HEK293 (cell line): ENCODE results near the gene GPRC5D.

ENCODE experiments used
- CTCF ChIP-seq: fragments of 450-650 bp; formaldehyde crosslinking; IDR thresholded peaks from 2 replicates; pipeline ENCODE4 v1.5.1; 2016; ENCODE audit warnings: missing biosample characterization, missing genetic modification characterization
- HOXA7 ChIP-seq: sonication (generic); formaldehyde crosslinking; IDR thresholded peaks from 2 replicates; pipeline ENCODE4 v1.8.1; 2022; ENCODE audit warnings: missing genetic modification reagents, borderline replicate concordance
- KLF1 ChIP-seq: fragments of 450-650 bp; formaldehyde crosslinking; IDR thresholded peaks from 2 replicates; pipeline ENCODE4 v1.5.1; 2016; ENCODE audit warnings: missing biosample characterization, missing genetic modification characterization
- MZF1 ChIP-seq: fragments of 450-650 bp; formaldehyde crosslinking; IDR thresholded peaks from 2 replicates; pipeline ENCODE4 v1.5.1; 2017; ENCODE audit warnings: missing biosample characterization, missing genetic modification characterization, borderline replicate concordance
- OSR2 ChIP-seq: fragments of 450-650 bp; formaldehyde crosslinking; IDR thresholded peaks from 2 replicates; pipeline ENCODE4 v1.5.1; 2016; ENCODE audit warnings: missing biosample characterization, missing genetic modification characterization
- PRDM4 ChIP-seq: fragments of 450-650 bp; formaldehyde crosslinking; IDR thresholded peaks from 2 replicates; pipeline ENCODE4 v1.5.1; 2017; ENCODE audit warnings: missing biosample characterization, missing genetic modification characterization
- SALL2 ChIP-seq: fragments of 450-650 bp; formaldehyde crosslinking; IDR thresholded peaks from 2 replicates; pipeline ENCODE4 v1.5.0; 2017; ENCODE audit warnings: missing biosample characterization, mild to moderate bottlenecking, missing genetic modification characterization, borderline replicate concordance
- SCRT2 ChIP-seq: fragments of 450-650 bp; formaldehyde crosslinking; IDR thresholded peaks from 2 replicates; pipeline ENCODE4 v1.5.1; 2016; ENCODE audit warnings: missing biosample characterization, missing genetic modification characterization
- TCF7L2 ChIP-seq: IDR thresholded peaks from 2 replicates; pipeline ENCODE4 v1.6.1; 2011; ENCODE audit warnings: low read depth, mild to moderate bottlenecking, inconsistent platforms, low read length, moderate library complexity, borderline replicate concordance
- TRIM28 ChIP-seq: IDR thresholded peaks from 2 replicates; pipeline ENCODE4 v1.6.1; 2011; ENCODE audit warnings: low read length, control low read depth, borderline replicate concordance
- ZBTB7A ChIP-seq: fragments of 450-650 bp; formaldehyde crosslinking; IDR thresholded peaks from 2 replicates; pipeline ENCODE4 v1.5.1; 2016; ENCODE audit warnings: low read depth, missing biosample characterization, missing genetic modification characterization
- ZBTB8A ChIP-seq: fragments of 450-650 bp; formaldehyde crosslinking; IDR thresholded peaks from 2 replicates; pipeline ENCODE4 v1.5.1; 2016; ENCODE audit warnings: missing biosample characterization, missing genetic modification characterization
- ZNF10 ChIP-seq: fragments of 450-650 bp; formaldehyde crosslinking; IDR thresholded peaks from 2 replicates; pipeline ENCODE4 v1.5.1; 2017; ENCODE audit warnings: missing biosample characterization, missing genetic modification characterization
- ZNF184 ChIP-seq: fragments of 450-650 bp; IDR thresholded peaks from 2 replicates; pipeline ENCODE4 v1.5.1; 2018; ENCODE audit warnings: missing biosample characterization, mild to moderate bottlenecking, missing genetic modification characterization
- ZNF274 ChIP-seq, 2 experiments: fragments of 200-500 bp in 1 of 2; fragments of 450-650 bp in 1 of 2; sonication (Bioruptor generic) in 1 of 2; formaldehyde crosslinking in 1 of 2; IDR thresholded peaks; 2 replicates each; pipeline versions ENCODE4 v1.5.1 to v1.6.1; 2014 to 2016; ENCODE audit warnings: borderline replicate concordance in 1 of 2, inconsistent platforms in 1 of 2, low read length in 1 of 2, missing biosample characterization in 1 of 2, missing genetic modification characterization in 1 of 2
- ZNF354C ChIP-seq: fragments of 450-650 bp; formaldehyde crosslinking; IDR thresholded peaks from 2 replicates; pipeline ENCODE4 v1.5.1; 2016; ENCODE audit warnings: missing biosample characterization, missing genetic modification characterization, low read depth, borderline replicate concordance
- ZNF426 ChIP-seq: fragments of 450-650 bp; formaldehyde crosslinking; IDR thresholded peaks from 2 replicates; pipeline ENCODE4 v1.5.1; 2017; ENCODE audit warnings: missing biosample characterization, missing genetic modification characterization, mild to moderate bottlenecking, inconsistent platforms, moderate library complexity
- ZNF510 ChIP-seq: fragments of 450-650 bp; formaldehyde crosslinking; IDR thresholded peaks from 2 replicates; pipeline ENCODE4 v1.5.1; 2018; ENCODE audit warnings: mild to moderate bottlenecking, missing genetic modification characterization, missing biosample characterization; ENCODE audit not compliant: insufficient replicate concordance
- ZNF514 ChIP-seq: fragments of 450-650 bp; formaldehyde crosslinking; IDR thresholded peaks from 2 replicates; pipeline ENCODE4 v1.5.1; 2016; ENCODE audit warnings: missing biosample characterization, missing genetic modification characterization
- ZNF561 ChIP-seq: fragments of 450-650 bp; IDR thresholded peaks from 2 replicates; pipeline ENCODE4 v1.5.1; 2018; ENCODE audit warnings: missing biosample characterization, missing genetic modification characterization, borderline replicate concordance
- ZNF624 ChIP-seq: fragments of 450-650 bp; formaldehyde crosslinking; IDR thresholded peaks from 2 replicates; pipeline ENCODE4 v1.5.1; 2017; ENCODE audit warnings: missing biosample characterization, missing genetic modification characterization
- ZNF629 ChIP-seq: fragments of 450-650 bp; formaldehyde crosslinking; IDR thresholded peaks from 2 replicates; pipeline ENCODE4 v1.5.1; 2017; ENCODE audit warnings: missing biosample characterization, missing genetic modification characterization
- ZNF692 ChIP-seq: fragments of 450-650 bp; formaldehyde crosslinking; IDR thresholded peaks from 2 replicates; pipeline ENCODE4 v1.5.1; 2016; ENCODE audit warnings: missing biosample characterization, missing genetic modification characterization
- ZXDB ChIP-seq: fragments of 450-650 bp; formaldehyde crosslinking; IDR thresholded peaks from 2 replicates; pipeline ENCODE4 v1.5.1; 2016; ENCODE audit warnings: missing biosample characterization, missing genetic modification characterization
- TF ChIP-seq, protein P1 (sequence below): sonication (generic); formaldehyde crosslinking; IDR thresholded peaks from 2 replicates; pipeline ENCODE4 v1.8.1; 2022; ENCODE audit warnings: mild to moderate bottlenecking, moderate library complexity, missing genetic modification reagents
- TF ChIP-seq, protein P2 (sequence below): fragments of 450-650 bp; formaldehyde crosslinking; IDR thresholded peaks from 2 replicates; pipeline ENCODE4 v1.5.0; 2017; ENCODE audit warnings: missing biosample characterization, missing genetic modification characterization, borderline replicate concordance
- TF ChIP-seq, protein P3 (sequence below): fragments of 450-650 bp; formaldehyde crosslinking; IDR thresholded peaks from 2 replicates; pipeline ENCODE4 v1.5.1; 2016; ENCODE audit warnings: missing biosample characterization, missing genetic modification characterization

GPRC5D gene

DNA sequence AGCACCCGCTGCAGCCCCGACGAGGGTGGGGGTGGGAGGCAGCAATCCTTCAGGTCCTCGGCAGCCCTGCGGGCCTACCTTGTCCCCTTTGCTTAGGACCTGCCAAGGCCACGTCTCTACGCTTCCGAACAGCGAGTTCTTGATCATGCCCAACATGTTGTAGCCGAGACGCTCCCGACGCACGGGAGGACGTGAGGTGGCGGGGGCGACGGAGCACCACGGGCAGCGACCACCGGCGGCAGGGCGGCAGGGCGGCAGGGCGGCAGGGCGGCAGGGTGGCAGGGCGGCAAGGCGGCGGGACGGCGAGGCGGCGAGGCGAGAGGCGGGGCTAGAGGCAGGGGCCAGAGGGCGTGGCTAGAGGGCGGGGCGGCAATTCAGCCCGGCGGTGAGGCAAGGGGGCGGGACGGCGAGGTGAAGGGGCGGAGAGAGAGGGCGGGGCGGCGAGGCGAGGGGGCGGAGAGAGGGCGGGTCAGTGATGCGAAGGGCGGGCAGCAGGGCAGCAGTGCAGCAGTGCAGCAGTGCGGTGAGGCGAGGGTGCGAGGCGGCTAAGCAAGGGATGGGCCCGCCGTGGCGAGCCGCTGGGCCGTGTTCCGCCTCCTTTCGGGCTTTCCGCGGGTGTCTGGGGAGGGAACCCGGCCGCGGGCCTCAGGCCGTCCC, 48.1 kb upstream of the GPRC5D start, which contains the start of gene HEBP1 (continued):
- peak; percentile 90 for TF ChIP-seq ZNF692
- TF ChIP-seq MZF1 (tag by site-specific recombination): no peak
- TF ChIP-seq ZBTB8A: peak; percentile 98
- peak; percentile 89 for TF ChIP-seq KLF1 (tag by site-specific recombination)
- TF ChIP-seq ZNF10: 0 out of 2 replicates have a peak, but pooled peaks have one; percentile 32
- TF ChIP-seq, protein P1, sequence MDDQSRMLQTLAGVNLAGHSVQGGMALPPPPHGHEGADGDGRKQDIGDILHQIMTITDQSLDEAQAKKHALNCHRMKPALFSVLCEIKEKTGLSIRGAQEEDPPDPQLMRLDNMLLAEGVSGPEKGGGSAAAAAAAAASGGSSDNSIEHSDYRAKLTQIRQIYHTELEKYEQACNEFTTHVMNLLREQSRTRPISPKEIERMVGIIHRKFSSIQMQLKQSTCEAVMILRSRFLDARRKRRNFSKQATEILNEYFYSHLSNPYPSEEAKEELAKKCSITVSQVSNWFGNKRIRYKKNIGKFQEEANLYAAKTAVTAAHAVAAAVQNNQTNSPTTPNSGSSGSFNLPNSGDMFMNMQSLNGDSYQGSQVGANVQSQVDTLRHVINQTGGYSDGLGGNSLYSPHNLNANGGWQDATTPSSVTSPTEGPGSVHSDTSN (CRISPR knock-in tag): peak; percentile 69
- TF ChIP-seq TRIM28: no peak
- TF ChIP-seq SALL2 (tag by site-specific recombination): no peak
- no peak; the same call in 1 of the 2 replicates for TF ChIP-seq SCRT2
- no peak for TF ChIP-seq TCF7L2
- TF ChIP-seq ZNF629 (tag by site-specific recombination): 0 out of 2 replicates have a peak, but pooled peaks have one; percentile 22
- no peak for TF ChIP-seq ZNF274 (IDR thresholded peaks at IDR 0.05; ENCODE audit: low read length)
- TF ChIP-seq ZNF274 (tag by site-specific recombination; IDR thresholded peaks at IDR 0.05; ENCODE audit: borderline replicate concordance): no peak
- TF ChIP-seq, protein P2, sequence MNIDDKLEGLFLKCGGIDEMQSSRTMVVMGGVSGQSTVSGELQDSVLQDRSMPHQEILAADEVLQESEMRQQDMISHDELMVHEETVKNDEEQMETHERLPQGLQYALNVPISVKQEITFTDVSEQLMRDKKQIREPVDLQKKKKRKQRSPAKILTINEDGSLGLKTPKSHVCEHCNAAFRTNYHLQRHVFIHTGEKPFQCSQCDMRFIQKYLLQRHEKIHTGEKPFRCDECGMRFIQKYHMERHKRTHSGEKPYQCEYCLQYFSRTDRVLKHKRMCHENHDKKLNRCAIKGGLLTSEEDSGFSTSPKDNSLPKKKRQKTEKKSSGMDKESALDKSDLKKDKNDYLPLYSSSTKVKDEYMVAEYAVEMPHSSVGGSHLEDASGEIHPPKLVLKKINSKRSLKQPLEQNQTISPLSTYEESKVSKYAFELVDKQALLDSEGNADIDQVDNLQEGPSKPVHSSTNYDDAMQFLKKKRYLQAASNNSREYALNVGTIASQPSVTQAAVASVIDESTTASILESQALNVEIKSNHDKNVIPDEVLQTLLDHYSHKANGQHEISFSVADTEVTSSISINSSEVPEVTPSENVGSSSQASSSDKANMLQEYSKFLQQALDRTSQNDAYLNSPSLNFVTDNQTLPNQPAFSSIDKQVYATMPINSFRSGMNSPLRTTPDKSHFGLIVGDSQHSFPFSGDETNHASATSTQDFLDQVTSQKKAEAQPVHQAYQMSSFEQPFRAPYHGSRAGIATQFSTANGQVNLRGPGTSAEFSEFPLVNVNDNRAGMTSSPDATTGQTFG (tag by site-specific recombination): no peak
- no peak for TF ChIP-seq ZNF426 (tag by site-specific recombination)
- no peak for TF ChIP-seq ZNF354C
- TF ChIP-seq ZNF624 (tag by site-specific recombination): no peak
- peak; percentile 14; the same call in 1 of the 2 replicates for TF ChIP-seq ZXDB
- TF ChIP-seq ZBTB7A: no peak
- TF ChIP-seq PRDM4 (tag by site-specific recombination): no peak
- no peak for TF ChIP-seq OSR2 (tag by site-specific recombination)
- TF ChIP-seq, protein P3, sequence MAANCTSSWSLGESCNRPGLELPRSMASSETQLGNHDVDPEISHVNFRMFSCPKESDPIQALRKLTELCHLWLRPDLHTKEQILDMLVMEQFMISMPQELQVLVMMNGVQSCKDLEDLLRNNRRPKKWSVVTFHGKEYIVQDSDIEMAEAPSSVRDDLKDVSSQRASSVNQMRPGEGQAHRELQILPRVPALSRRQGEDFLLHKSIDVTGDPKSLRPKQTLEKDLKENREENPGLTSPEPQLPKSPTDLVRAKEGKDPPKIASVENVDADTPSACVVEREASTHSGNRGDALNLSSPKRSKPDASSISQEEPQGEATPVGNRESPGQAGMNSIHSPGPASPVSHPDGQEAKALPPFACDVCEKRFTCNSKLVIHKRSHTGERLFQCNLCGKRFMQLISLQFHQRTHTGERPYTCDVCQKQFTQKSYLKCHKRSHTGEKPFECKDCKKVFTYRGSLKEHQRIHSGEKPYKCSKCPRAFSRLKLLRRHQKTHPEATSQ: peak; percentile 23; the same call in 1 of the 2 replicates
- no peak for TF ChIP-seq ZNF184 (tag by site-specific recombination)
- no peak for TF ChIP-seq HOXA7
- TF ChIP-seq ZNF514 (tag by site-specific recombination): no peak
- 0 out of 2 replicates have a peak, but pooled peaks have one; percentile 21 for TF ChIP-seq ZNF561 (tag by site-specific recombination)
- peak; percentile 56 for TF ChIP-seq CTCF (tag by site-specific recombination)
- no peak for TF ChIP-seq ZNF510 (tag by site-specific recombination)
